Progenitor cell of endocrine pancreas (in vitro differentiated cells): ENCODE data around the gene ASB1. TPM values are rescaled to one million over a fixed set of nuclear protein-coding genes. Genes with fewer than 3 reads are reported as not detected.

Experiments used
- DNase-seq: peaks from one replicate; pipeline ENCODE4 v3.0.0; 2021; ENCODE audit warnings: low spot score; ENCODE audit not compliant: unreplicated experiment
- H3K27ac Mint-ChIP-seq: 2 replicates; pipeline ENCODE4 v1.8.0; 2021; ENCODE audit warnings: mild to moderate bottlenecking, moderate library complexity, mixed read lengths
- H3K27me3 Mint-ChIP-seq: 2 replicates; pipeline ENCODE4 v1.8.0; 2021; ENCODE audit warnings: mixed read lengths
- H3K36me3 Mint-ChIP-seq: 2 replicates; pipeline ENCODE4 v1.8.0; 2022; ENCODE audit warnings: mixed read lengths; ENCODE audit not compliant: insufficient read depth
- H3K4me1 Mint-ChIP-seq: 2 replicates; pipeline ENCODE4 v1.8.0; 2021; ENCODE audit warnings: low read depth, mixed read lengths
- H3K4me3 Mint-ChIP-seq: 2 replicates; pipeline ENCODE4 v1.8.0; 2021; ENCODE audit warnings: low read depth, mild to moderate bottlenecking, moderate library complexity, mixed read lengths
- H3K9me3 Mint-ChIP-seq: 2 replicates; pipeline ENCODE4 v1.8.0; 2021; ENCODE audit warnings: low read depth, mixed read lengths
- total RNA-seq: library from RNA; stranded (reverse); gene quantifications from 2 replicates; pipeline ENCODE4 v1.2.1, GENCODE V29; 2021
- TF ChIP-seq, protein P1 (sequence below): fragments of 200-600 bp; sonication (generic); IDR thresholded peaks from one replicate; pipeline ENCODE4 v1.5.0; 2021; ENCODE audit warnings: antibody characterized with exemption, mild to moderate bottlenecking; ENCODE audit not compliant: unreplicated experiment

Gene ASB1
- total RNA-seq, 1 donor from 2014 or later: 46.8 TPM

DNA sequence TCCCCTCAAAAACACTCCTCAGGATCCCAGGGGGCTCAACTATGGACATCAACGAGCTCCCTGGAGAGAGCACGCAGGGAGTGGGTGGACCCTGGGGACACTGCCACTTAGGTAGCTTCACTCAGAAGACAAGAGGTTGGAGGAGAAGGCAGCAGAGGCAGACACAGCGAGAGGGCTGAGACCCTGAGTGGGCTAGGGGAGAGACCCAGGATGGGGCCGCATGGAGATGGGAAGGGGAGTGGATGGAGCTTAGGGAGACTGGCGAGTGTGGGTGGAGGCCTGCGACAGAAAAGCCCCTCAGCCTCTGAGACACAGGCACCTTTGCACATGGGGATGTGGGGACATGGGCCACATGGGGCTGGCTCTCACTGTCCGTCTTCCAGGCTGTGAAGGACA lies 70.9 kb downstream of the ASB1 start:
- H3K4me3 Mint-ChIP-seq: no peak overlapping the region
- no peaks in the 10 kb centered on the region for H3K4me1 Mint-ChIP-seq
- H3K27me3 Mint-ChIP-seq: peaks cover 4% of the 10 kb centered on the region
- no peaks in the 10 kb centered on the region for H3K9me3 Mint-ChIP-seq
- no peak overlapping the region for H3K27ac Mint-ChIP-seq
- no peak for DNase-seq
- no peaks in the 10 kb centered on the region for H3K36me3 Mint-ChIP-seq
- TF ChIP-seq, protein P1, sequence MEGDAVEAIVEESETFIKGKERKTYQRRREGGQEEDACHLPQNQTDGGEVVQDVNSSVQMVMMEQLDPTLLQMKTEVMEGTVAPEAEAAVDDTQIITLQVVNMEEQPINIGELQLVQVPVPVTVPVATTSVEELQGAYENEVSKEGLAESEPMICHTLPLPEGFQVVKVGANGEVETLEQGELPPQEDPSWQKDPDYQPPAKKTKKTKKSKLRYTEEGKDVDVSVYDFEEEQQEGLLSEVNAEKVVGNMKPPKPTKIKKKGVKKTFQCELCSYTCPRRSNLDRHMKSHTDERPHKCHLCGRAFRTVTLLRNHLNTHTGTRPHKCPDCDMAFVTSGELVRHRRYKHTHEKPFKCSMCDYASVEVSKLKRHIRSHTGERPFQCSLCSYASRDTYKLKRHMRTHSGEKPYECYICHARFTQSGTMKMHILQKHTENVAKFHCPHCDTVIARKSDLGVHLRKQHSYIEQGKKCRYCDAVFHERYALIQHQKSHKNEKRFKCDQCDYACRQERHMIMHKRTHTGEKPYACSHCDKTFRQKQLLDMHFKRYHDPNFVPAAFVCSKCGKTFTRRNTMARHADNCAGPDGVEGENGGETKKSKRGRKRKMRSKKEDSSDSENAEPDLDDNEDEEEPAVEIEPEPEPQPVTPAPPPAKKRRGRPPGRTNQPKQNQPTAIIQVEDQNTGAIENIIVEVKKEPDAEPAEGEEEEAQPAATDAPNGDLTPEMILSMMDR: no peak

DNA sequence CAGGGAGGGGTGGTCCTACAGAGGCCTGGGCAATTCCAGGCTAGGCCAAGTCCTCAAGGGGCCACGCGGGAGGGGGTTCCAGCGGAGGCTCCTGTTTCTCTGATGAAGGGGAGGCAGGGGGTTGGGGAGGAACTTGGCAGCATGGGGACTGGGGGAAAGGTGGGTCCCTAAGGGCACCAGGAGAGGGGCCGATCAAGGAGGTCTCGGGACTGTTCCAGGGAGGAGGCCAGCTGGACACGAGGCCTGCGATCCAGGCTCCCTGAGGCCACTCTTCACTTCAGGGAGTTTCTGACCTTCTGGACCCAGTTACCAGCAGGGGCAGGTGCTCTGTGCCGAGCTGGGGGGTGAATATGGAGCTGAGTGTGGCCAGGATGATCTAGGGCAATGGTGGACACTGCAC lies 71.5 kb downstream of the ASB1 start:
- TF ChIP-seq, protein P1: no peak
- Mint-ChIP-seq H3K27ac (no peak overlapping the region), H3K4me3 (no peak overlapping the region), H3K4me1 (no peaks in the 10 kb centered on the region), H3K36me3 (no peaks in the 10 kb centered on the region), H3K9me3 (no peaks in the 10 kb centered on the region), H3K27me3 (peaks cover 3% of the 10 kb centered on the region)
- DNase-seq: no peak

DNA sequence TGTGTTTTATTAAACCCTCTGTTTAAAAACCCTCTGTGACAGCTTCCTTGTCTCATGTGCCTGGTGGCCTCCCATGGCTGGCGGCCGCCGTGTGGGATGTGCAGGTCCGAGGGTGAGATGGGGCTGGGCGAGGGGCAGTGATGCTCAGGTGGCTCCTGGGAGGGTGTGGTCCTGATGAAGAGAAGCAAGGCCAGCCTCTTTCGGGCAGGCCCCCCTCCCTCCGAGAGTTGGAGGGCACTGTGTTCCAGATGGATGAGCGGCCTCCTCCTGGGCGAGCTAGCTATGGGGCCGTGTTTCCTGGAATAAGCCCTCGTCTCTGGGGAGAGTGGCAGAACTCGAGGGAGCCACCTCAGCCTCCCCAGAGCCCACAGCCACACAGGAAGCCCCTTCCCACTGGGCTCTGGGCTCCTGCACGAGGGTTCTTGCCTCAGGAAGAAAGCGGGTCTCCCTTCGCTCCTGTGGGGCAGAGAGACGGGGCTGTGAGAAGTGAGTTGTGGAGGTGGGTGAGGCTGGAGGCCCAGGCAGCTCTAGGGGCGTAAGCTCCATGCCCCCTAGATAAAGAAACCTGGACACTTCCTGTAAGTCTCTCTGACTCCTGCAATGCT lies 72.1 kb downstream of the ASB1 start:
- DNase-seq: no peak
- H3K4me1 Mint-ChIP-seq: no peaks in the 10 kb centered on the region
- H3K4me3 Mint-ChIP-seq: no peak overlapping the region
- TF ChIP-seq, protein P1: no peak
- H3K36me3 Mint-ChIP-seq: no peaks in the 10 kb centered on the region
- H3K27ac Mint-ChIP-seq: no peak overlapping the region
- H3K27me3 Mint-ChIP-seq: peaks cover 3% of the 10 kb centered on the region
- H3K9me3 Mint-ChIP-seq: no peaks in the 10 kb centered on the region

- TF ChIP-seq, protein P1: no peak
- H3K36me3 Mint-ChIP-seq: no peaks in the 10 kb centered on the region
- no peak for DNase-seq
These were observed 73.2 kb downstream of the ASB1 start for GRCh38 chr2:238499731-238500580.

DNA sequence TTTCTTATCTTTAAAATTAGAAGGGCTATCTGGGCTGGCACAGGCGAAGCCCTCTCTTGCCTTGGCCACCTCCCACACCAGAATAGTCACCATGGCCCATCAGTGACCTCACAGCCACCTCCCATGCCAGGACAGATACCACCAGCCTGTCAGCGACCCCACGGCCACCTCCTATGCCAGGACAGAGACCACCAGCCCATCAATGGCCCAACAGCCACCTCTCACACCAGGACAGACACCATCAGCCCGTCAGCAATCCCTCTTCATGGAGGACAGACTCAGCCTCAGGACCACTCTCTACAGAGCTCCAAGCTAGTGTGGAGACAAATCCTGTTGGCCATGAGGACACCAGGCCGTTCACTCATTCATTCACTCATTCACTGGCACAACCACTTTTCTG lies 74.6 kb downstream of the ASB1 start:
- Mint-ChIP-seq H3K36me3 (peaks cover 3% of the 10 kb centered on the region), H3K27me3 (peaks cover 3% of the 10 kb centered on the region), H3K27ac (no peak overlapping the region), H3K4me1 (no peaks in the 10 kb centered on the region), H3K4me3 (no peak overlapping the region), H3K9me3 (peaks cover 4% of the 10 kb centered on the region)
- DNase-seq: no peak
- TF ChIP-seq, protein P1: no peak

More at GRCh38 chr2:238499731-238500580, 73.2 kb downstream of the ASB1 start:
- Mint-ChIP-seq H3K4me1 (no peaks in the 10 kb centered on the region), H3K27ac (no peak overlapping the region), H3K9me3 (no peaks in the 10 kb centered on the region), H3K27me3 (peaks cover 3% of the 10 kb centered on the region), H3K4me3 (no peak overlapping the region)

Other genes starting within 250 kb of the ASB1 start
- gene ILKAP, start 223.2 kb upstream of the ASB1 start, total RNA-seq: 50.3 and 56.3 TPM in 2 replicates
- gene HES6, start 186.9 kb upstream of the ASB1 start, total RNA-seq: 64.2 and 64.7 TPM in 2 replicates
- gene PER2, start 138.3 kb upstream of the ASB1 start, total RNA-seq: 14.3 and 20.2 TPM in 2 replicates
- gene TRAF3IP1, start 106.4 kb upstream of the ASB1 start, total RNA-seq: 26.1 and 27.0 TPM in 2 replicates